Central memory CD8-positive, alpha-beta T cell (primary cell): Measurements from ENCODE around the gene RNF8.
A peak's percentile ranks its signal among the peaks of the same experiment; 100 is the strongest.
"Not testable (repeated sequence)": the region's sequence is repeated elsewhere in the genome, so short reads cannot be mapped to it uniquely, and the experiment has no call there.

Experiments used
- ATAC-seq: fragments of 150-1000 bp; cut with Tn5 transposase; replicated peaks from 2 replicates; pipeline ENCODE4 v1.10.0; 2022; ENCODE audit warnings: mild to moderate bottlenecking, moderate FRiP score, moderate number of reproducible peaks; ENCODE audit not compliant: poor library complexity, severe bottlenecking; ENCODE audit errors: extremely low read depth
- DNase-seq, 2 donors: peaks; one replicate each; pipeline ENCODE4 v3.0.0; 2021; ENCODE audit warnings: low spot score in 2 of 2
- H3K27ac Mint-ChIP-seq: one replicate; pipeline ENCODE4 v1.8.0; 2022; ENCODE audit warnings: low read depth, mild to moderate bottlenecking, moderate library complexity, mixed read lengths
- H3K27me3 Mint-ChIP-seq: one replicate; pipeline ENCODE4 v1.8.0; 2022; ENCODE audit warnings: mixed read lengths
- H3K36me3 Mint-ChIP-seq: one replicate; pipeline ENCODE4 v1.8.0; 2022; ENCODE audit warnings: mild to moderate bottlenecking, moderate library complexity, mixed read lengths; ENCODE audit not compliant: insufficient read depth
- H3K4me1 Mint-ChIP-seq: one replicate; pipeline ENCODE4 v1.8.0; 2022; ENCODE audit warnings: mixed read lengths
- H3K4me3 Mint-ChIP-seq: one replicate; pipeline ENCODE4 v1.8.0; 2022; ENCODE audit warnings: mild to moderate bottlenecking, moderate library complexity, mixed read lengths
- H3K9me3 Mint-ChIP-seq: one replicate; pipeline ENCODE4 v1.8.0; 2022; ENCODE audit warnings: mixed read lengths

The RNF8 gene

DNA sequence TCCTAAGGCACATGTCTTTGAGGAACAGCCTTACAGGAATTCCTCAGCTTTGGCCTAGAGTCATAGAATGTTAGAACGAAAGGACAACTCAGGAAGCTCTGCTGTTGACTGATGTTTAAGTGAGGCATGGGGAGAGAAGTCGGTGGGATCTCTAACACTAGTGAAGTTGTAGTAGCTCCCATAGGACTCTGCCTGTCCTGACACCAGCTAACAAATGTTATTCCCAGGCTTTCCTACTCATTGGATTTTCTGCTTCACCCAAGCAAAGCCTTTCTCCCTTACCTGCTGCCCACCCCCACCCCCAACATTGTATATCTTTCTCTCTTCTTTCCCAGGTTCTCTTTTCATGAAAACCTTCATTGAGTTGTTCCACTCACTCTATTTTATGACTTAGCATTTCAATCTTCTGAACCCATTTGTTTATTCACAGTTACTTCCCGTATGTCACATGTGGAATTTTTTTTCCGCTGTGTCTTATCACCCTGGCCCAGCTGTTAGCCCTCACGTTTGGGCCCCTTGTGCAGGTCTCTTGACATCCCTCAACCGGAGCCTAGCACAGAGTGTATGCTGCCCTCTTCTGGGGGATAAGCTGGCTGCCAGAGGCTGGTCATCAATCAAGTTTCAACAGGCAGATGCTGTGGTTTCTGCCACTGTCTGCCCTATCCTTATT is 39.2 kb upstream of the RNF8 start:
- Mint-ChIP-seq H3K4me3 (no peak overlapping the region), H3K9me3 (no peaks in the 10 kb centered on the region), H3K36me3 (peaks cover 17% of the 10 kb centered on the region), H3K27ac (peak overlapping the region; percentile 3), H3K4me1 (peaks cover 4% of the 10 kb centered on the region), H3K27me3 (no peaks in the 10 kb centered on the region)
- no peak for DNase-seq
- ATAC-seq = no peak

DNA sequence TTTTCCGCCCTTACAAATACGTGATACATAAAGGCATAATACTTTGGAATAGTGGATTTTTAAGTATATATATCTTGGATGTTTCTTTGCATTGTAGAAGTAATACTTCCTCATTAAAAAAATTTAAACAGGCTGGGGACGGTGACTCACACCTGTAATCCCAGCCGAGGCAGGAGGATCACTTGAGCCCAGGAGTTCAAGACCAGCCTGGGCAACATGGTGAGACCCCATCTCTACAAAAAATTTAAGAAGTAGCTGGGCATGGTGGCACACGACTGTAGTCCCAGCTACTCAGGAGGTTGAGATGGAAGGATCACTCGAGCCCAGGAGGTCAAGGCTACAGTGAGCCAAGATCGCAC is 38.6 kb upstream of the RNF8 start:
- Mint-ChIP-seq H3K9me3 (no peaks in the 10 kb centered on the region), H3K4me1 (peaks cover 4% of the 10 kb centered on the region), H3K36me3 (peaks cover 20% of the 10 kb centered on the region), H3K4me3 (no peak overlapping the region), H3K27ac (peak overlapping the region; percentile 3), H3K27me3 (no peaks in the 10 kb centered on the region)
- ATAC-seq (no peak), DNase-seq (no peak)

DNA sequence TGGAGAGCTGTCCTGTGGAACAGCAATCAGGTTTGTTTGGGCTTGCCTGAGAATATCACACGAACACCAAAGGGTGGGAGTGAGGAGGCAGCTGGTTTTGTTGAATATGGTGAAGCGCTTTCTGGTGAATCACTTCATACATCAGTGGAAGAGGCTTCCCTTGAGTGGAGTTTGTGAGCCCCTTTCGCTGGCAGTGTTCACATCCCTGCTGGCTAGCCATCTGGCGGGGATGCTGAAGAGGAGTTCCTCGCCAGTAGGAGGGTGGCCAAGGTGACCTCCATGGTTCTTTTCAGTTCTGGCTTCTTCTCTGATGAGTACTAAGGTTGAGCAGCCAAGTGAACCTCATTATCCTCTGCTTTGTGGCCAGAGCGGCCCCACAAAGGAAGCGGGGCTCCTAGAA is 37.7 kb upstream of the RNF8 start:
- Mint-ChIP-seq H3K36me3 (peaks cover 20% of the 10 kb centered on the region), H3K4me3 (no peak overlapping the region), H3K9me3 (no peaks in the 10 kb centered on the region), H3K27me3 (no peaks in the 10 kb centered on the region), H3K27ac (no peak overlapping the region), H3K4me1 (peaks cover 4% of the 10 kb centered on the region)
- ATAC-seq (no peak), DNase-seq (no peak)

DNA sequence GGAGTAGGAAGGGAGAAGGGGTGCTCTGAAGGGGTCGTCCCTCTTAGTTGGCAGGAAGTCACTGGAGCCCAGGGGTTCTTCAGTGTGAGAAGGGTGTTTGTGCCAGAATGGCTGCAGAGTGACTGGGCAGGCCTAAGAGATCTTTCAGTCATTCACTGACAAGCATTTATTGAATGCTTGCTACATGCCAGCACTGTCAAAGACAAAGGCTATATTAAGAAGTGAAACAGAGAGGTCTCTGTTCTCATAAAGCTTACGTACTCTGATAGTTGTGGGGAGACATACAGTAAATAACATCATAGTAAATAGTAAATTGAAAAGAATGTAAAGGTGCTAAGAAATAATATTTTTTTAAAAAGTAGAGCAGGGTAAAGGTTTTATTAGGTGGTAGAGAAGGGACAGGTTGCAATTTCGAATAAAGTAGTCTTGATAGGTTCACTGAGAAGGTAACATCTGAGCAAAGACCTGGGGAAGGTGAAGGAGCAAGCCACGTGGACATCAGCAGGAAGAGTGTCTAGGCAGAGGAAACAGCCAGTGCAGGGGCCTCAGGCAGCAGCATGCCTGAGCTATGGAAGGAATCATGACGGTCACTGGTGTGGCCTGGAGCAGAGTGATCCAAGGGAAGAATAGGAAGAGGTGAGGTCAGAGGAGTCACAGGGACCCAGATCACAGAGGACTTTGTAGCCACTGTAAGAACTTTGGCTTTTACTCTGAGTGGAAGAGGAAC is 36.3 kb upstream of the RNF8 start:
- peaks cover 19% of the 10 kb centered on the region for H3K36me3 Mint-ChIP-seq

DNA sequence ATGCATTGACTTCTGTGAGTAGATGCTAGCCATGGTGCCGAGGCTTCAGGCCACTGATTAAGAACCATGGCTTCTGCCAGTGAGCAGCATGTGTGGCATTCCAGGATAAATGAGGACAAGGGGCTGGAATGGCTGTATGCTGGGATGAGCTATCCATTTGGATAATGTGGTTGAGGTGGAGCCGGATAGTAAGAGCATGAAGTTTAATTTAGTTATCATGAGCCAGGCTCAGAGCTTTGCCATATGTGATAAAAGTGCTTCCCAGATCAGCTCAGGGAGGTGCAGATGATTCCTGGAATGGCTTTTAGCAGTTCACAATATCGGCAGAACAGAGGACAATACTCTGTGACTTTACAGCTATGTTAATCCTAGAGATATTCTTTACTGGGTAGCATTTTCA is 34.6 kb upstream of the RNF8 start:
- ATAC-seq = no peak
- Mint-ChIP-seq H3K36me3 (peaks cover 10% of the 10 kb centered on the region), H3K27ac (no peak overlapping the region), H3K27me3 (no peaks in the 10 kb centered on the region), H3K4me3 (no peak overlapping the region), H3K9me3 (no peaks in the 10 kb centered on the region), H3K4me1 (peaks cover 4% of the 10 kb centered on the region)
- DNase-seq = no peak

More for the DNA sequence above, 36.3 kb upstream of the RNF8 start:
- ATAC-seq (no peak), DNase-seq (no peak)
- no peak overlapping the region for H3K4me3 Mint-ChIP-seq
- peaks cover 4% of the 10 kb centered on the region for H3K4me1 Mint-ChIP-seq
- H3K9me3 Mint-ChIP-seq = no peaks in the 10 kb centered on the region
- no peak overlapping the region for H3K27ac Mint-ChIP-seq
- no peaks in the 10 kb centered on the region for H3K27me3 Mint-ChIP-seq

- Mint-ChIP-seq H3K27me3 (no peaks in the 10 kb centered on the region), H3K27ac (no peak overlapping the region), H3K4me3 (no peak overlapping the region), H3K36me3 (peaks cover 7% of the 10 kb centered on the region), H3K4me1 (peaks cover under 1% of the 10 kb centered on the region), H3K9me3 (no peaks in the 10 kb centered on the region)
- no peak for ATAC-seq
- DNase-seq = no peak
These were observed 33.8 kb upstream of the RNF8 start for GRCh38 chr6:37319856-37320480.

GRCh38 chr6:37320646-37321045 is 33.1 kb upstream of the RNF8 start:
- no peak overlapping the region for H3K4me3 Mint-ChIP-seq
- H3K9me3 Mint-ChIP-seq = no peaks in the 10 kb centered on the region
- H3K27me3 Mint-ChIP-seq = no peaks in the 10 kb centered on the region
- DNase-seq (no peak), ATAC-seq (no peak)
- no peaks in the 10 kb centered on the region for H3K4me1 Mint-ChIP-seq
- H3K36me3 Mint-ChIP-seq = peaks cover 8% of the 10 kb centered on the region
- H3K27ac Mint-ChIP-seq = no peak overlapping the region

DNA sequence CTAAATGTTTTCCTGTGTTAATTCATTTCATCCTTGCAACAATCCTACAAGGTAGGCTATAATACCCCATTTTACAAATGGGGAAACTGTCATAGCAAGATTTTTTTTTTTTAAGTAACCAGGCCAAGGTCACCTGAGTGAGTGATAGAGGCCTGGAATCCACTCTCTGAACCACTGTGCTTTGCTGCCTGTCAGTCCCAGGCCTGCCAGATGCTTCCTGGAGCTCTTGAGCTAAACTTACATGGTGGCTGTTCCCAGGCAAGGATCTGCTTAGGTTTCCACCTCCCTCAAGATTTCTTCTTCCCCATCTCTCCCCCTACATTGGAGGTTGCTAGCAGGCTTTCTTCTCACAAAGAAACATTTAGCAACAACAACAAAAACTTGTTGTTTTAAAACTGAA is 32.7 kb upstream of the RNF8 start:
- DNase-seq = no peak
- ATAC-seq = no peak
- H3K4me3 Mint-ChIP-seq = no peak overlapping the region
- peak overlapping the region; percentile 11 for H3K27ac Mint-ChIP-seq
- H3K36me3 Mint-ChIP-seq = peaks cover 10% of the 10 kb centered on the region
- no peaks in the 10 kb centered on the region for H3K9me3 Mint-ChIP-seq
- H3K27me3 Mint-ChIP-seq = no peaks in the 10 kb centered on the region
- no peaks in the 10 kb centered on the region for H3K4me1 Mint-ChIP-seq

GRCh38 chr6:37321516-37322415 is 32.0 kb upstream of the RNF8 start:
- no peak for ATAC-seq
- no peaks in the 10 kb centered on the region for H3K4me1 Mint-ChIP-seq
- peak overlapping the region; percentile 11 for H3K27ac Mint-ChIP-seq
- no peaks in the 10 kb centered on the region for H3K27me3 Mint-ChIP-seq
- DNase-seq = no peak
- H3K9me3 Mint-ChIP-seq = no peaks in the 10 kb centered on the region
- H3K4me3 Mint-ChIP-seq = no peak overlapping the region
- peaks cover 10% of the 10 kb centered on the region for H3K36me3 Mint-ChIP-seq

GRCh38 chr6:37323580-37323979 is 30.2 kb upstream of the RNF8 start:
- Mint-ChIP-seq H3K4me3 (no peak overlapping the region), H3K4me1 (no peaks in the 10 kb centered on the region), H3K9me3 (no peaks in the 10 kb centered on the region), H3K27ac (no peak overlapping the region), H3K27me3 (no peaks in the 10 kb centered on the region), H3K36me3 (peaks cover 10% of the 10 kb centered on the region)
- ATAC-seq = no peak
- DNase-seq = no peak

- H3K4me3 Mint-ChIP-seq = no peak overlapping the region
- DNase-seq (no peak), ATAC-seq (no peak)
- no peaks in the 10 kb centered on the region for H3K4me1 Mint-ChIP-seq
- H3K36me3 Mint-ChIP-seq = peaks cover 10% of the 10 kb centered on the region
- H3K9me3 Mint-ChIP-seq = no peaks in the 10 kb centered on the region
- no peaks in the 10 kb centered on the region for H3K27me3 Mint-ChIP-seq
- H3K27ac Mint-ChIP-seq = no peak overlapping the region
These were observed 29.4 kb upstream of the RNF8 start for GRCh38 chr6:37324131-37325033.

DNA sequence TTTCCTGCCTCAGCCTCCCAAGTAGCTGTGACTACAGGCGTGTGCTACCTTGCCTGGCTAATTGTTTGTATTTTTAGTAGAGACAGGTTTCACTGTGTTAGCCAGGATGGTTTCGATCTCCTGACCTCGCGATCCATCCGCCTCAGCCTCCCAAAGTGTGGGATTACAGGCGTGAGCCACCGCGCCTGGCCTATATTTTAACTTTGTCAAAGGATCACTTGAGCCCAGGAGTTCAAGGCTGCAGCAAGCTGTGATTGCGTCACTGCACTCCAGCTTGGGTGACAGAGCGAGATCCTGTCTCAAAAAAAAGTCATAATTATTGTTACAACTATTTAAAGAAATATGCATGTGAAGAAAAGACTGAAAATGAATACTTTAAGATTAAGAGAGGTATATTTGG is 23.4 kb upstream of the RNF8 start:
- H3K9me3 Mint-ChIP-seq, DNase-seq, H3K36me3 Mint-ChIP-seq, H3K27me3 Mint-ChIP-seq, H3K4me1 Mint-ChIP-seq, H3K4me3 Mint-ChIP-seq, ATAC-seq, H3K27ac Mint-ChIP-seq: not testable (repeated sequence)
